ENCODE data around the gene POLD3.

The POLD3 gene

DNA sequence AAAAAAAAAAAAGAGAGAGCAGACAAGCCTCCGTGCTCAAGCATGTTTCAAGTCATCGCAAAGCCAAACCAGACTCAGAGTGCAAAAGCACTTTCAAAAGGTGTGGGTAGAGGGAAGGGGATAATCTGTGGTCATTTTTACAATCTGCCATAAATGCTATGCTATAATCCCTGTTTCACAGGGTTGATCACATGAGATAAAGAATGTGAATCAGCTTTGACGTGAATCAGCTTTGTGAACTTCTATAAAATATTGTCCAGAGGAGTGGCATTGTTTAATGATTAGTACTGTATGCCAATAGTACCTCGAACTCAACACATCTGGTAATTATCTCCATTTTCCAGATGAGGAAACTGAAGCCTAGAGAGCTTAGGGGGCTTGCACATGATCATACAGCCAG is 20.0 kb upstream of the POLD3 start:
- no peak for TF ChIP-seq POLR2AphosphoS5 (IDR thresholded peaks at IDR 0.05; ENCODE audit: low read depth, low read length)
- no peak for TF ChIP-seq SIN3A (IDR thresholded peaks at IDR 0.05; ENCODE audit: borderline replicate concordance, insufficient read depth, low read length)
- TF ChIP-seq, protein P1, sequence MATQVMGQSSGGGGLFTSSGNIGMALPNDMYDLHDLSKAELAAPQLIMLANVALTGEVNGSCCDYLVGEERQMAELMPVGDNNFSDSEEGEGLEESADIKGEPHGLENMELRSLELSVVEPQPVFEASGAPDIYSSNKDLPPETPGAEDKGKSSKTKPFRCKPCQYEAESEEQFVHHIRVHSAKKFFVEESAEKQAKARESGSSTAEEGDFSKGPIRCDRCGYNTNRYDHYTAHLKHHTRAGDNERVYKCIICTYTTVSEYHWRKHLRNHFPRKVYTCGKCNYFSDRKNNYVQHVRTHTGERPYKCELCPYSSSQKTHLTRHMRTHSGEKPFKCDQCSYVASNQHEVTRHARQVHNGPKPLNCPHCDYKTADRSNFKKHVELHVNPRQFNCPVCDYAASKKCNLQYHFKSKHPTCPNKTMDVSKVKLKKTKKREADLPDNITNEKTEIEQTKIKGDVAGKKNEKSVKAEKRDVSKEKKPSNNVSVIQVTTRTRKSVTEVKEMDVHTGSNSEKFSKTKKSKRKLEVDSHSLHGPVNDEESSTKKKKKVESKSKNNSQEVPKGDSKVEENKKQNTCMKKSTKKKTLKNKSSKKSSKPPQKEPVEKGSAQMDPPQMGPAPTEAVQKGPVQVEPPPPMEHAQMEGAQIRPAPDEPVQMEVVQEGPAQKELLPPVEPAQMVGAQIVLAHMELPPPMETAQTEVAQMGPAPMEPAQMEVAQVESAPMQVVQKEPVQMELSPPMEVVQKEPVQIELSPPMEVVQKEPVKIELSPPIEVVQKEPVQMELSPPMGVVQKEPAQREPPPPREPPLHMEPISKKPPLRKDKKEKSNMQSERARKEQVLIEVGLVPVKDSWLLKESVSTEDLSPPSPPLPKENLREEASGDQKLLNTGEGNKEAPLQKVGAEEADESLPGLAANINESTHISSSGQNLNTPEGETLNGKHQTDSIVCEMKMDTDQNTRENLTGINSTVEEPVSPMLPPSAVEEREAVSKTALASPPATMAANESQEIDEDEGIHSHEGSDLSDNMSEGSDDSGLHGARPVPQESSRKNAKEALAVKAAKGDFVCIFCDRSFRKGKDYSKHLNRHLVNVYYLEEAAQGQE (IDR thresholded peaks at IDR 0.05; ENCODE audit: insufficient read depth in 1 of 2, low read depth in 2 of 2, low read length in 2 of 2): no peak
- TF ChIP-seq TAF1 (IDR thresholded peaks at IDR 0.05; ENCODE audit: borderline replicate concordance, insufficient read depth, low read length): no peak
- no peak for TF ChIP-seq FOXP2 (optimal IDR thresholded peaks at IDR 0.05; ENCODE audit: borderline replicate concordance, extremely low read depth, extremely low read length, insufficient read depth)

DNA sequence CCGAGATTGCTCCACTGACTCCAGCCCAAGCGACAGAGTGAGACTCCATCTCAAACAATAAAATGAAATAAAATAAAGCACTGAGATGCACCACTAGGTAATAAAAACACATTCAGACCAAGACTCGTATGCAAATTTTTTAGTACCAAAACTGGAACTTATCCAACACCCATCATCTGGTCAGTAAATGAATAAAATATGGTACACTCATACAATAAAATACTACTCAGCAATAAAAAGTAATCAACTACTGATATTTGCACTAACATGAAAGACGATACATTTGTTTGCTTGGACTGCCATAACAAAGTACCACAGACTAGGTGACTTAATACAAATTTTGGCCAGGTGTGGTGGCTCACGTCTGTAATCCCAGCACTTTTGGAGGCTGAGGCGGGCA is 17.8 kb upstream of the POLD3 start:
- TF ChIP-seq TAF1 (IDR thresholded peaks at IDR 0.05; ENCODE audit: borderline replicate concordance, insufficient read depth, low read length): no peak
- TF ChIP-seq FOXP2 (optimal IDR thresholded peaks at IDR 0.05; ENCODE audit: borderline replicate concordance, extremely low read depth, extremely low read length, insufficient read depth): no peak
- TF ChIP-seq POLR2AphosphoS5 (IDR thresholded peaks at IDR 0.05; ENCODE audit: low read depth, low read length): no peak
- TF ChIP-seq SIN3A (IDR thresholded peaks at IDR 0.05; ENCODE audit: borderline replicate concordance, insufficient read depth, low read length): no peak
- TF ChIP-seq, protein P1 (IDR thresholded peaks at IDR 0.05; ENCODE audit: insufficient read depth in 1 of 2, low read depth in 2 of 2, low read length in 2 of 2): no peak

DNA sequence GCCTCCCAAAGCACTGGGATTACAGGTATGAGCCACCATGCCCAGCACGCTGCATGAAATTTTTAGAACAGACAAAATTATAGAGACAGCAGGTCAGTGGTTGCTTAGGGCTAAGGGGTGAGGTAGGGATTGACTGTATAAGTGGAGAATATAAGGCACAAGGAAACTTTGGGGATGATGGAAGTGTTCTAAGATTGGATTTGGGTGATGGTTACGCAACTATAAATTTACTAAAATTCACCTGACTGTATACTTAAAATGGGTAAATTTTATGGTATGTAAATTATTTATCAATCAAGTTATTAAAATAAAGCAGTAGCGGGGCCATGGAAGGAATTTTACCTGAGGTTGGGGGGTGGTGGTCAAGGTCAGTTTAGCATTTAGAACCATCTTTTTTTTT is 16.4 kb upstream of the POLD3 start:
- TF ChIP-seq TAF1 (IDR thresholded peaks at IDR 0.05; ENCODE audit: borderline replicate concordance, insufficient read depth, low read length): no peak
- TF ChIP-seq, protein P1 (IDR thresholded peaks at IDR 0.05; ENCODE audit: insufficient read depth in 1 of 2, low read depth in 2 of 2, low read length in 2 of 2): no peak
- no peak for TF ChIP-seq FOXP2 (optimal IDR thresholded peaks at IDR 0.05; ENCODE audit: borderline replicate concordance, extremely low read depth, extremely low read length, insufficient read depth)
- no peak for TF ChIP-seq POLR2AphosphoS5 (IDR thresholded peaks at IDR 0.05; ENCODE audit: low read depth, low read length)
- TF ChIP-seq SIN3A (IDR thresholded peaks at IDR 0.05; ENCODE audit: borderline replicate concordance, insufficient read depth, low read length): no peak

DNA sequence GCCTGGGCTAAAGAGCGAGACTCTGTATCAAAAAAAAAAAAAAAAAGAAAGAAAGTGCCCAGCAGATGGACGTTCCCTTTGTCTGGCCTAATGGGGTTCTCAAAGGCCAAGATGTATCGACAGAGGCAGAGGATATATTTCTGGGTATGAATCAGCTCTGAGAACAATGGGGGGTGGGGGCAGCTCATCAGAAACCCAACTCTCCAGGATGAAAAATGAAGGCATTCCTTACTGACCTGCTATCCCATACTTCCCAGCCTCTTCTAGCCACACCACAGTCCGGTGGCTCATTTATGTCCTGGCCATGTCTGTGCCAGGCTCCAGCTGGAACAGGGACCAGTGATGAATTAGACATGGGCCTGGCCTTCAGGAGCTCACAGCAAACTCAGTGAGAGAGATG is 15.2 kb upstream of the POLD3 start:
- no peak for TF ChIP-seq POLR2AphosphoS5 (IDR thresholded peaks at IDR 0.05; ENCODE audit: low read depth, low read length)
- no peak for TF ChIP-seq FOXP2 (optimal IDR thresholded peaks at IDR 0.05; ENCODE audit: borderline replicate concordance, extremely low read depth, extremely low read length, insufficient read depth)
- no peak for TF ChIP-seq SIN3A (IDR thresholded peaks at IDR 0.05; ENCODE audit: borderline replicate concordance, insufficient read depth, low read length)
- no peak for TF ChIP-seq TAF1 (IDR thresholded peaks at IDR 0.05; ENCODE audit: borderline replicate concordance, insufficient read depth, low read length)
- TF ChIP-seq, protein P1 (IDR thresholded peaks at IDR 0.05; ENCODE audit: insufficient read depth in 1 of 2, low read depth in 2 of 2, low read length in 2 of 2): no peak

Data from PFSK-1 (cell line).